ENCODE results near the gene BMPR1B.

BMPR1B gene

GRCh38 chr4:94917146-94917545 lies 159.4 kb downstream of the BMPR1B start:
- TF ChIP-seq CTCF (IDR thresholded peaks at IDR 0.05) = no peak

GRCh38 chr4:94918543-94918942 lies 160.8 kb downstream of the BMPR1B start:
- TF ChIP-seq CTCF (IDR thresholded peaks at IDR 0.05) = no peak

- no peak for TF ChIP-seq CTCF (IDR thresholded peaks at IDR 0.05)
Measured at GRCh38 chr4:94920369-94920768, 162.6 kb downstream of the BMPR1B start.

GRCh38 chr4:94924566-94924965 lies 166.8 kb downstream of the BMPR1B start:
- TF ChIP-seq CTCF (IDR thresholded peaks at IDR 0.05) = no peak

- TF ChIP-seq CTCF (IDR thresholded peaks at IDR 0.05) = no peak
Measured at GRCh38 chr4:94925764-94926347, 168.1 kb downstream of the BMPR1B start.

GRCh38 chr4:94926936-94927335 lies 169.2 kb downstream of the BMPR1B start:
- TF ChIP-seq CTCF (IDR thresholded peaks at IDR 0.05) = no peak

GRCh38 chr4:94927696-94928095 lies 169.9 kb downstream of the BMPR1B start:
- TF ChIP-seq CTCF (IDR thresholded peaks at IDR 0.05) = no peak

- no peak for TF ChIP-seq CTCF (IDR thresholded peaks at IDR 0.05)
Measured at GRCh38 chr4:94929696-94930095, 171.9 kb downstream of the BMPR1B start.

Measured in LNCAP (cell line).